Measurements from ENCODE around the gene SLC25A21. TPM values are rescaled to one million over a fixed set of nuclear protein-coding genes. Genes with fewer than 3 reads are reported as not detected.

Gene SLC25A21
- total and polyA plus RNA-seq, 10 of the 15 experiments (the other 5 are each of a cell fraction or from before 2014, with no cell fraction given) = 0.06 to 0.72 (median 0.17) TPM; not detected in 3

- no peaks in the 10 kb centered on the region for H3K4me1 ChIP-seq (ENCODE audit: control insufficient read depth, insufficient read depth, low read length)
- TF ChIP-seq ATF7 (IDR thresholded peaks at IDR 0.05; ENCODE audit: low read depth) (no peak), MXI1 (IDR thresholded peaks at IDR 0.05; ENCODE audit: low read depth, low read length) (no peak), RFX5 (IDR thresholded peaks at IDR 0.05; ENCODE audit: low read depth, low read length) (no peak), POLR2A (IDR thresholded peaks at IDR 0.05; ENCODE audit: low read depth, low read length) (no peak), CBX5 (IDR thresholded peaks at IDR 0.05; ENCODE audit: low read depth) (no peak), CTCF (IDR thresholded peaks at IDR 0.05 in 2 of 3, conservative IDR thresholded peaks at IDR 0.05 in 1 of 3; ENCODE audit: control insufficient read depth in 2 of 3, extremely low read depth in 1 of 3, insufficient read depth in 1 of 3, low read depth in 3 of 3, low read length in 3 of 3) (no peak), MTA3 (IDR thresholded peaks at IDR 0.05; ENCODE audit: borderline replicate concordance, low read length) (no peak), CHD2 (IDR thresholded peaks at IDR 0.05; ENCODE audit: borderline replicate concordance, low read depth, low read length) (no peak), MEF2B (IDR thresholded peaks at IDR 0.05; ENCODE audit: partially characterized antibody, poor library complexity, severe bottlenecking) (no peak), ZBTB33 (IDR thresholded peaks at IDR 0.05) (no peak), SMAD5 (IDR thresholded peaks at IDR 0.05; ENCODE audit: low read depth) (no peak), ZBTB11 (CRISPR knock-in tag; IDR thresholded peaks at IDR 0.05) (no peak), JUND (IDR thresholded peaks at IDR 0.05; ENCODE audit: low read depth, low read length) (no peak), YBX1 (IDR thresholded peaks at IDR 0.05) (no peak), RAD21 (IDR thresholded peaks at IDR 0.05; ENCODE audit: insufficient read depth, low read depth, low read length) (no peak), ZNF274 (IDR thresholded peaks at IDR 0.05; ENCODE audit: insufficient read depth, insufficient read length) (no peak), POU2F2 (IDR thresholded peaks at IDR 0.05; ENCODE audit: borderline replicate concordance, low read depth, low read length) (no peak), ELK1 (IDR thresholded peaks at IDR 0.05; ENCODE audit: low read depth, low read length) (no peak)
These were observed 455.7 kb downstream of the SLC25A21 start for GRCh38 chr14:36716614-36717184.

More at GRCh38 chr14:36716614-36717184, 455.7 kb downstream of the SLC25A21 start:
- H3K79me2 ChIP-seq (ENCODE audit: control insufficient read depth, insufficient read depth, low read length) = no peaks in the 10 kb centered on the region
- H3K4me3 ChIP-seq = no peak overlapping the region
- no peak overlapping the region for H3K4me2 ChIP-seq (ENCODE audit: control insufficient read depth, insufficient read depth)
- in situ Hi-C loops (cut with MboI) = no loop called here
- no peaks in the 10 kb centered on the region for H3K9me3 ChIP-seq (replicated peaks; ENCODE audit: control insufficient read depth, insufficient read depth, low read length)
- CTCF ChIA-PET = no interaction called here
- RAD21 ChIA-PET (ENCODE audit: unreplicated experiment) = no interaction called here
- WGBS (ENCODE audit: insufficient coverage, insufficient replicate concordance, low lambda C conversion rate, missing lambda C conversion rate) = 5% methylated on average over 7 of the region's 7 CpGs
- H3K27me3 ChIP-seq (replicated peaks in 1 of 2; ENCODE audit: control insufficient read depth in 2 of 2, insufficient read depth in 2 of 2, low read length in 1 of 2) = no peaks in the 10 kb centered on the region
- intact Hi-C loops (cut with micrococcal nuclease; ENCODE audit: unreplicated experiment) = no loop called here
- no peak overlapping the region for H3K9ac ChIP-seq (ENCODE audit: control insufficient read depth, insufficient read depth, low read length)
- no peak for FAIRE-seq
- no peak for DNase-seq (ENCODE audit: low read depth, low spot score)
- no peak overlapping the region for H3K27ac ChIP-seq (ENCODE audit: control insufficient read depth, insufficient read depth)
- BruUV-seq (replicated peaks) = no TSS peak
- SMC1A ChIA-PET (ENCODE audit: uncharacterized antibody, unreplicated experiment) = interaction anchor here (2.0 kb wide), 1 partner anchor 15 kb away, joined by 4 read pairs; no protein-coding TSS in a partner anchor
- H4K20me1 ChIP-seq (ENCODE audit: control insufficient read depth, insufficient read depth) = no peaks in the 10 kb centered on the region
- no peaks in the 10 kb centered on the region for H3K36me3 ChIP-seq (ENCODE audit: control insufficient read depth in 2 of 2, insufficient read depth in 2 of 2, low read length in 1 of 2)
- no peak overlapping the region for H2AFZ ChIP-seq (ENCODE audit: control insufficient read depth, low read depth, low read length)
- POLR2A ChIA-PET = no interaction called here
- no peak for ATAC-seq

All from GM12878 (cell line).